ENCODE results near the gene DHRSX.
A peak's percentile ranks its signal among the peaks of the same experiment; 100 is the strongest.
"Not testable (repeated sequence)": the region's sequence is repeated elsewhere in the genome, so short reads cannot be mapped to it uniquely, and the experiment has no call there.

Gene DHRSX

GRCh38 chrX:2314831-2315365, 185.9 kb downstream of the DHRSX start:
- DNase-seq (ENCODE audit: low spot score) = no peak

GRCh38 chrX:2313864-2314640, 186.7 kb downstream of the DHRSX start:
- DNase-seq (ENCODE audit: low spot score) = no peak

- DNase-seq (ENCODE audit: low spot score) = not testable (repeated sequence)
Measured at GRCh38 chrX:2312061-2312591, 188.7 kb downstream of the DHRSX start.

GRCh38 chrX:2311501-2311900, 189.3 kb downstream of the DHRSX start:
- DNase-seq (ENCODE audit: low spot score) = no peak

GRCh38 chrX:2301901-2302300, 198.9 kb downstream of the DHRSX start:
- no peak for DNase-seq (ENCODE audit: low spot score)

GRCh38 chrX:2299871-2300270, 200.9 kb downstream of the DHRSX start:
- no peak for DNase-seq (ENCODE audit: low spot score)

GRCh38 chrX:2286731-2287130, 214.0 kb downstream of the DHRSX start:
- DNase-seq (ENCODE audit: low spot score) = no peak

GRCh38 chrX:2284601-2285000, 216.2 kb downstream of the DHRSX start:
- no peak for DNase-seq (ENCODE audit: low spot score)

GRCh38 chrX:2284133-2284532, 216.6 kb downstream of the DHRSX start:
- DNase-seq (ENCODE audit: low spot score) = no peak

GRCh38 chrX:2283111-2283859, 217.5 kb downstream of the DHRSX start:
- peak; percentile 5 for DNase-seq (ENCODE audit: low spot score)

GRCh38 chrX:2282490-2283090, 218.2 kb downstream of the DHRSX start:
- no peak for DNase-seq (ENCODE audit: low spot score)

- DNase-seq (ENCODE audit: low spot score) = no peak
Measured at GRCh38 chrX:2272337-2272736, 228.4 kb downstream of the DHRSX start.

GRCh38 chrX:2271595-2271994, 229.2 kb downstream of the DHRSX start:
- not testable (repeated sequence) for DNase-seq (ENCODE audit: low spot score)

- DNase-seq (ENCODE audit: low spot score) = not testable (repeated sequence)
Measured at GRCh38 chrX:2270783-2271182, 230.0 kb downstream of the DHRSX start.

- no peak for DNase-seq (ENCODE audit: low spot score)
Measured at GRCh38 chrX:2267890-2268289, 232.9 kb downstream of the DHRSX start.

- DNase-seq (ENCODE audit: low spot score) = no peak
Measured at GRCh38 chrX:2266445-2267349, 234.1 kb downstream of the DHRSX start.

- DNase-seq (ENCODE audit: low spot score) = not testable (repeated sequence)
Measured at GRCh38 chrX:2265658-2266444, 234.9 kb downstream of the DHRSX start.

- DNase-seq (ENCODE audit: low spot score) = no peak
Measured at GRCh38 chrX:2264179-2265030, 236.4 kb downstream of the DHRSX start.

- no peak for DNase-seq (ENCODE audit: low spot score)
Measured at GRCh38 chrX:2263203-2263602, 237.6 kb downstream of the DHRSX start.

GRCh38 chrX:2262668-2263055, 238.1 kb downstream of the DHRSX start:
- DNase-seq (ENCODE audit: low spot score) = no peak

All from SW480 (cell line).